HUES48 (cell line): ENCODE measurements around the gene IP6K3.

ENCODE experiments used
- H3K27ac ChIP-seq: one replicate; pipeline ENCODE4 v1.7.0; 2013; ENCODE audit warnings: low read depth, low read length, inconsistent platforms
- H3K27me3 ChIP-seq: 2 replicates; pipeline ENCODE4 v1.6.1; 2013; ENCODE audit warnings: mild to moderate bottlenecking, low read length; ENCODE audit not compliant: control insufficient read depth, insufficient read depth
- H3K36me3 ChIP-seq: 2 replicates; pipeline ENCODE4 v1.6.1; 2013; ENCODE audit warnings: low read length; ENCODE audit not compliant: control insufficient read depth, insufficient read depth
- H3K4me1 ChIP-seq: 2 replicates; pipeline ENCODE4 v1.6.1; 2013; ENCODE audit warnings: mild to moderate bottlenecking, low read length; ENCODE audit not compliant: control insufficient read depth, insufficient read depth
- H3K4me3 ChIP-seq: 2 replicates; pipeline ENCODE4 v1.5.1; 2013; ENCODE audit warnings: mild to moderate bottlenecking, low read depth, low read length
- H3K9ac ChIP-seq: 2 replicates; pipeline ENCODE4 v1.6.1; 2013; ENCODE audit warnings: mild to moderate bottlenecking, low read depth, low read length, moderate library complexity
- H3K9me3 ChIP-seq: 2 replicates; pipeline ENCODE4 v1.6.1; 2013; ENCODE audit warnings: low read length; ENCODE audit not compliant: control insufficient read depth, insufficient read depth

IP6K3 gene

DNA sequence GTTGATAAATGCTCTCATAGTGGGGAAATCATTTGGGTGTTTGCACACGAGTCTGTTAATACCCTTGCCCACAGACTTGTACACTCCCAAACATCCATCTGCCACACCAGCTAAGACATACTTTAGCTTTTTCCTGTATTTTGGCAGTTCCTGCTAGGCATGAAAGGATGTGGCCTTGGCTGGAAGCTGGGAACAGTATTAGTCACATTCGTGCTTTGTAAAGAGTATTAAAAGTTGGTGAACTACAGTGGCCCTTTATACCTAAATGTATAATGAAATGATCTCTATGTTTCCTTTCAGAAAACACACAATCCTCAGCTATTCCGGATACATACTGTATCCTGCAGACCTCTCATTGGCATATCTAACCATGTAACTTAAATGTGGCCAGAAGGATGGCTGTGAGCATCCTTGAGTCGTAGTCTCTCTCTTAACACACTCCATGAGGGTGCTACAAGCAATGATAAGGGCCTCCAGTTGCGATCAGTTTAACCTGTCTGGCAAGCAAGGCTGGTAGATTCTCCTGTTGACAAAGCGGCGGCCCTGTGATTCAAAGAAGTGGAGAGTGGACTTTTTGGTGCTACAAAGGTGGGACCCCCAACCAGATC is 40.7 kb upstream of the IP6K3 start:
- H3K9me3 ChIP-seq, result no peaks in the 10 kb centered on the region
- 0 out of 2 replicates have a peak overlapping the region, but pooled peaks have one; percentile 0 for H3K9ac ChIP-seq
- peak overlapping the region; percentile 81 for H3K27ac ChIP-seq
- H3K36me3 ChIP-seq, result peaks cover 25% of the 10 kb centered on the region
- H3K4me1 ChIP-seq, result peaks cover 63% of the 10 kb centered on the region
- peak overlapping the region; percentile 83 for H3K4me3 ChIP-seq
- H3K27me3 ChIP-seq, result no peaks in the 10 kb centered on the region

DNA sequence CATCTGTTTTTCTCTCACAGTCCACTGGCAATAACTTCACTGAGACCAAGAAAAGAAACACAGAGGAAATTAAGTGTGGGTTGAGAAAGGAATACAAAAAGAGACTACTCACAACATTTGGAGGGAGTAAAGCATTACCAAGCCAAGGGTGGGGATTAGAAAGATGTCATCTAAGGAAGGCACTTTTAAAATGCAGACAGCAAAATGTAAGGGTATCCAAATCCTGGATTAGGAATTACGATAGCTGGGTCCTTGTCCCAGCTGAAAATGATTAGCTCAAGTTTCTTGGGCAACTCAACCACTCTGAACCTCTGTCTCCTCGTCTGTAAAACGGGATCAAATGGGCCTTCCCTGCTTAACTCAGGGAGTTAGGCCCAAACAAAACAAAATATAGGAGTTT is 40.0 kb upstream of the IP6K3 start:
- H3K36me3 ChIP-seq, result peaks cover 32% of the 10 kb centered on the region
- no peak overlapping the region for H3K27ac ChIP-seq
- no peaks in the 10 kb centered on the region for H3K27me3 ChIP-seq
- no peak overlapping the region for H3K9ac ChIP-seq
- peaks cover 66% of the 10 kb centered on the region for H3K4me1 ChIP-seq
- no peaks in the 10 kb centered on the region for H3K9me3 ChIP-seq
- H3K4me3 ChIP-seq, result 0 out of 2 replicates have a peak overlapping the region, but pooled peaks have one; percentile 83

GRCh38 chr6:33785778-33786177 is 39.1 kb upstream of the IP6K3 start:
- Histone ChIP-seq H3K27me3 (no peaks in the 10 kb centered on the region), H3K36me3 (peaks cover 36% of the 10 kb centered on the region), H3K4me3 (no peak overlapping the region; the same call in 1 of the 2 replicates), H3K4me1 (peaks cover 66% of the 10 kb centered on the region), H3K27ac (peak overlapping the region; percentile 9), H3K9me3 (no peaks in the 10 kb centered on the region), H3K9ac (no peak overlapping the region)

DNA sequence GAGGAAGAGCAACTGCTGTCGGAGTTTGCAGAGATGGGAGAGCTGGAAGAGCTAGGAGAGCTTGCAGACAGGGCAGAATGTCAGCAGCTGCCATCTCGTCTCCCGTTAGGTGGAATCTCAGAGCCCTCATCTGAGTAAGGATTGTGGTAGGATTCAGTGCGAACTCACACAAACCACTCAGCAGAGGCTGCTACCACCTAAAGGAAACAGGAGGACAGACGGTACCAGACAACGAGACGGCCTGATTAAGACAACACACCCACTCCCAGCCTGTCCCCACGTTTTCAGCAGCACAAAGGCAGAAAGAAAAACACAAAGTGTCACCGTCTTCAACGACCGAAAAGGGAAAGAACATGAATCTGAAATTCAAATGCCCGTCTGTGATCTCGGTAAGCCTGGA is 38.1 kb upstream of the IP6K3 start:
- H3K27me3 ChIP-seq, result no peaks in the 10 kb centered on the region
- H3K4me3 ChIP-seq, result no peak overlapping the region
- H3K36me3 ChIP-seq, result peaks cover 46% of the 10 kb centered on the region
- H3K9ac ChIP-seq, result no peak overlapping the region
- no peak overlapping the region for H3K27ac ChIP-seq
- peaks cover 66% of the 10 kb centered on the region for H3K4me1 ChIP-seq
- H3K9me3 ChIP-seq, result no peaks in the 10 kb centered on the region

DNA sequence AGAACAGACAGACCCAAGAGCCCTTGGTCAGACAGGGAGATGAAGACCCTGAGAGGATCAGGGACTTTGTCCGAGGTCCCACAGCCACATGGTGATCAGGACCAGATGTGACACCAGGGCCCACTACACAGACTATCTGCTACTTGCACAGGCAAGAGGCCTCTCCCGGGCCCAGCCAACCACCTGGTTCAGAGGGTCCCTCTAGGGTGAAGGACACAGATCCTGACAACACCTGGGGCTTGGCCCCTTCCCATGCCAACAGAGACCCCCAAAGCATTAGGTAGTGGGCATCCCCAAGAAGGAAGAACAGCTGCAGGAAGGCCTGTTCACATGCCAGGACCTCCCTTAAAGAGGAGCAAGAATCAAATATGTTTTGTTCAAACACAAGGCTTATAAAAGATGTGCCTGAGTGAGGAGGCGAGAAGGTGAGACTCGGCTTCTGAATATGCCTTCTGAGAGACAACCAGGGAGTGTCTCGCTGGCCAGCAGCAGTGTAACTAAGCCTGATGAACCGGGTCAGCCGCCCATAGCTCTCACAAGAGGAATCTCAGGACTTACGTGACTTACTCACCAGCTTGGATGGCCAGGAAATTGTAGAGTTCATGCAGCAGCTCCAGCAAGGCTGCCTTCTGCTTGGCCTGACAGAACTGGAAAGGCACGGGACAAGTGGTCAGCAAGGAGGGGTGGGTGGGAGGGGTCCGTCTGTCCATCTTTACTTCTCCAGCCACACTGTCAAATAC is 37.2 kb upstream of the IP6K3 start:
- Histone ChIP-seq H3K36me3 (peaks cover 54% of the 10 kb centered on the region), H3K27me3 (no peaks in the 10 kb centered on the region), H3K9me3 (no peaks in the 10 kb centered on the region), H3K27ac (no peak overlapping the region), H3K9ac (no peak overlapping the region), H3K4me3 (no peak overlapping the region), H3K4me1 (peaks cover 68% of the 10 kb centered on the region)

DNA sequence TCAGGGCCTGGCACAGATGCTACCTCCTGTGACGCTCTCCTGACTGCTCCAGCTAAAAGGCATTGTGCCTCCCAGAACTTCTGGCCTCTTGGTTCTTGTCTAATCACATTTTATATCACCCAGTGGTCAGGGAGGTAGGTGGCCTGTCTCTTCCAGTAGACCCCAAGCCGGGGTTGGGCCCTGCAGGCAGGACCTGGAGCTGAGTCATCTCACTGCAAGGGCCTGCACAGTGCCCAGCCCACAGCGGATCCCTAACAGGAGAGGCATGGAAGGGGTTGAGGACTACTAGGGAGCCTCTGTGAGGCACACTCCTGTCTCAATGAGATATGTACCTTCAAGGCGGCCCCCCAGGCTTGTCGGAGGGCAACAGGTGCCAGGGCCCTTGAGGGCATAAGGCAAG is 35.9 kb upstream of the IP6K3 start:
- H3K9ac ChIP-seq, result no peak overlapping the region
- H3K27me3 ChIP-seq, result no peaks in the 10 kb centered on the region
- H3K36me3 ChIP-seq, result peaks cover 68% of the 10 kb centered on the region
- peaks cover 74% of the 10 kb centered on the region for H3K4me1 ChIP-seq
- H3K4me3 ChIP-seq, result no peak overlapping the region
- H3K9me3 ChIP-seq, result no peaks in the 10 kb centered on the region
- peak overlapping the region; percentile 97 for H3K27ac ChIP-seq

- H3K4me1 ChIP-seq, result peaks cover 62% of the 10 kb centered on the region
- no peaks in the 10 kb centered on the region for H3K27me3 ChIP-seq
- peaks cover 80% of the 10 kb centered on the region for H3K36me3 ChIP-seq
- peak overlapping the region; percentile 97 for H3K27ac ChIP-seq
- H3K4me3 ChIP-seq, result no peak overlapping the region
- H3K9ac ChIP-seq, result no peak overlapping the region
- H3K9me3 ChIP-seq, result no peaks in the 10 kb centered on the region
Observed at GRCh38 chr6:33781131-33781975, 34.6 kb upstream of the IP6K3 start.

GRCh38 chr6:33779895-33780294 is 33.2 kb upstream of the IP6K3 start:
- H3K36me3 ChIP-seq, result peaks cover 93% of the 10 kb centered on the region
- no peaks in the 10 kb centered on the region for H3K9me3 ChIP-seq
- H3K4me1 ChIP-seq, result peaks cover 47% of the 10 kb centered on the region
- H3K27ac ChIP-seq, result peak overlapping the region; percentile 97
- H3K4me3 ChIP-seq, result no peak overlapping the region
- H3K27me3 ChIP-seq, result no peaks in the 10 kb centered on the region
- H3K9ac ChIP-seq, result no peak overlapping the region

DNA sequence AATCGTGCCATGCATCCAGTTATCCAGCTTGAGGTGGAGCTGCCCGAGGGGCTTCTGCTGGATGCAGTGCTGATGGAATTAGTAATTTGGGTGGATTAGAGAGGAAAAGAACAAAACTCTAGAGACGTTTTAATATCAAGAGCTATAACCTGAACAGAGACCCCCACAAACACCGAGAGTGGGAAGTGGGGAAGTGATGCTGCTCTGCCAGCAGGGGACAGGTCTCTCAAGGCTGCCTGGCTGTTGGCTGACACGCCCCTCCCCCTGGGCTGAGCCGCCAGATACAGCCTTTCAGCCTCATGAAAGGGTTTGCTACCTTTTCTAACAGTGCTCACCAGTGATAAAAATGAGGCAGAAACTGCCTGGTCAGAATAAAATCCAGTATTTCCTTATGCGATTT is 32.6 kb upstream of the IP6K3 start:
- H3K36me3 ChIP-seq, result peaks cover 92% of the 10 kb centered on the region
- H3K4me3 ChIP-seq, result no peak overlapping the region
- H3K4me1 ChIP-seq, result peaks cover 46% of the 10 kb centered on the region
- no peaks in the 10 kb centered on the region for H3K9me3 ChIP-seq
- no peak overlapping the region for H3K9ac ChIP-seq
- peak overlapping the region; percentile 97 for H3K27ac ChIP-seq
- no peaks in the 10 kb centered on the region for H3K27me3 ChIP-seq

DNA sequence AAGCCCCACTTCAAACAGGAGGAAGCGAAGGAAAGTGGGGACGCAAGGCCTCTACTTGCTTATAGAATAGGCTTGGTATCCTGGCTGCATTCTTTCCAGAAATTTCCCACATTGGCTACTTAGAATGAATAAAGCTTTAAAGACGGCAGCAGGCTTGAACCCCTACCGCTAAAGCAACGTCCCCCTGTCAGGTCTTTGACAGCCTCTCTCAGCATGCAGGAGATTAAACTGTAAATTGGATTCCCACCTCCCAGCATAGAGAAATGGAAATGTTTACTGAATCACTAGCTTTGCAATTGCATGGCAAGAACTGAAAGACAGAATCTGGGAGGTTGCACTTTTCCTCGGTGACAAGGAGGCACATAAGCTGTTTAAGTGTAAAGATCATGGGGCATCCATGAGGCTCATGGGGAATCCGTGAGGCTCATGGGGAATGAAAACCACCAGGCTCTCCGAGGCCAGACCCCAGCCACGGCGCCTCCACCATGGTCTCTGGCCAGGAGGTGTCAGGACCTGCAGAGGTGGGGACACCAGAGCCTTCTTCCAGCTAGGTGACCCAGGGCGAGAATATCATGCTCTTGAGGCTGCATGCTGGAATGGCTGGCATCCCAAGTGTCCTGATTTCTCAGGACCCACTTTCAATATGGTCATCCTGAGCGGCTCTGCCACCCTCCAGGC is 31.9 kb upstream of the IP6K3 start:
- Histone ChIP-seq H3K9ac (no peak overlapping the region), H3K36me3 (peaks cover 89% of the 10 kb centered on the region)

More for the DNA sequence above, 31.9 kb upstream of the IP6K3 start:
- no peak overlapping the region for H3K4me3 ChIP-seq
- no peaks in the 10 kb centered on the region for H3K27me3 ChIP-seq
- no peaks in the 10 kb centered on the region for H3K9me3 ChIP-seq
- peaks cover 46% of the 10 kb centered on the region for H3K4me1 ChIP-seq
- peak overlapping the region; percentile 97 for H3K27ac ChIP-seq
